ENCODE results near the gene TCP1. TPM values are rescaled to one million over a fixed set of nuclear protein-coding genes. Genes with fewer than 3 reads are reported as not detected.

TCP1 gene
- total and polyA plus RNA-seq, 2 of the 13 experiments (the other 11 are each of a cell fraction or from before 2014, with no cell fraction given): 116 to 553 TPM

- TF ChIP-seq MNT (IDR thresholded peaks at IDR 0.05) (0 out of 2 replicates have a peak, but pooled peaks have one; percentile 4), THAP7 (CRISPR knock-in tag; IDR thresholded peaks at IDR 0.05) (no peak), ZNF704 (CRISPR knock-in tag; IDR thresholded peaks at IDR 0.05; ENCODE audit: borderline replicate concordance) (no peak), PAWR (CRISPR knock-in tag; IDR thresholded peaks at IDR 0.05; ENCODE audit: borderline replicate concordance) (0 out of 2 replicates have a peak, but pooled peaks have one; percentile 11), MLXIP (CRISPR knock-in tag; IDR thresholded peaks at IDR 0.05; ENCODE audit: borderline replicate concordance) (no peak; the same call in 1 of the 2 replicates), SP1 (IDR thresholded peaks at IDR 0.05) (no peak), SP1 (CRISPR knock-in tag; IDR thresholded peaks at IDR 0.05) (peak; percentile 49; the same call in 1 of the 2 replicates), KLF11 (CRISPR knock-in tag; IDR thresholded peaks at IDR 0.05) (no peak), ZNF749 (CRISPR knock-in tag; IDR thresholded peaks at IDR 0.05; ENCODE audit: borderline replicate concordance) (peak; percentile 40; the same call in 1 of the 2 replicates), ETV6 (CRISPR knock-in tag; conservative IDR thresholded peaks at IDR 0.05) (0 out of 2 replicates have a peak, but pooled peaks have one; percentile 37), NFIC (IDR thresholded peaks at IDR 0.05; ENCODE audit: low read length) (no peak), ZFP91 (CRISPR knock-in tag; IDR thresholded peaks at IDR 0.05; ENCODE audit: borderline replicate concordance) (peak; percentile 84), RAD21 (CRISPR knock-in tag; IDR thresholded peaks at IDR 0.05) (0 out of 2 replicates have a peak, but pooled peaks have one; percentile 12), E2F1 (CRISPR knock-in tag; IDR thresholded peaks at IDR 0.05) (no peak), IRF2 (CRISPR knock-in tag; IDR thresholded peaks at IDR 0.05) (peak; percentile 56; the same call in 1 of the 2 replicates), MEIS2 (CRISPR knock-in tag; IDR thresholded peaks at IDR 0.05) (no peak), ZNF34 (CRISPR knock-in tag; IDR thresholded peaks at IDR 0.05; ENCODE audit: borderline replicate concordance) (no peak), NR2F1 (CRISPR knock-in tag; IDR thresholded peaks at IDR 0.05) (peak; percentile 82 to 90; a peak in 3 of 4 replicates)
Measured at GRCh38 chr6:159762681-159763293, 26.6 kb downstream of the TCP1 start (continued).

Data from HepG2 (cell line).